GM19397 (cell line): Measurements from ENCODE around the gene TBXA2R.

Experiments used
- ATAC-seq: cut with Tn5 transposase; IDR thresholded peaks from one replicate; pipeline ENCODE4 v1.9.1; 2021; ENCODE audit warnings: mild to moderate bottlenecking, moderate library complexity; ENCODE audit not compliant: unreplicated experiment

The TBXA2R gene

GRCh38 chr19:3607303-3608078 lies 816 bp upstream of the TBXA2R start:
- no peak for ATAC-seq

GRCh38 chr19:3606174-3606689 lies 443 bp downstream of the TBXA2R start:
- no peak for ATAC-seq

GRCh38 chr19:3605770-3606169 lies 905 bp downstream of the TBXA2R start:
- no peak for ATAC-seq

- no peak for ATAC-seq
These were observed 1.3 kb downstream of the TBXA2R start for GRCh38 chr19:3605361-3605760.

GRCh38 chr19:3604987-3605343 lies 1.7 kb downstream of the TBXA2R start:
- no peak for ATAC-seq

- no peak for ATAC-seq
These were observed 2.3 kb downstream of the TBXA2R start for GRCh38 chr19:3604227-3604986.

- no peak for ATAC-seq
These were observed 3.4 kb downstream of the TBXA2R start for GRCh38 chr19:3603121-3603811.

GRCh38 chr19:3601021-3601420 lies 5.7 kb downstream of the TBXA2R start:
- no peak for ATAC-seq

GRCh38 chr19:3599776-3600187 lies 6.9 kb downstream of the TBXA2R start:
- ATAC-seq, result no peak

GRCh38 chr19:3595521-3596061 lies 11.1 kb downstream of the TBXA2R start:
- no peak for ATAC-seq

GRCh38 chr19:3593156-3593555 lies 13.5 kb downstream of the TBXA2R start:
- ATAC-seq, result no peak

- ATAC-seq, result no peak
These were observed 14.6 kb downstream of the TBXA2R start for GRCh38 chr19:3591876-3592613.

- no peak for ATAC-seq
These were observed 15.6 kb downstream of the TBXA2R start for GRCh38 chr19:3590991-3591659.

- ATAC-seq, result no peak
These were observed 16.7 kb downstream of the TBXA2R start for GRCh38 chr19:3589949-3590348.

GRCh38 chr19:3589439-3589838 lies 17.2 kb downstream of the TBXA2R start:
- no peak for ATAC-seq

- no peak for ATAC-seq
These were observed 19.8 kb downstream of the TBXA2R start for GRCh38 chr19:3586707-3587346.

GRCh38 chr19:3586127-3586626 lies 20.5 kb downstream of the TBXA2R start:
- ATAC-seq, result no peak

- ATAC-seq, result no peak
These were observed 21.2 kb downstream of the TBXA2R start, which contains the start of gene GIPC3 for GRCh38 chr19:3585301-3586126. TSS of gene GIPC3 (plus strand) at chr19:3585478. CDS start at chr19:3585598, 120 bp downstream.
